ENCODE results near the gene GLRX2. TPM values are rescaled to one million over a fixed set of nuclear protein-coding genes. Genes with fewer than 3 reads are reported as not detected.

Gene GLRX2
- total and polyA plus RNA-seq, 7 donors: 4.2 to 23.4 (median 9.2) TPM

DNA sequence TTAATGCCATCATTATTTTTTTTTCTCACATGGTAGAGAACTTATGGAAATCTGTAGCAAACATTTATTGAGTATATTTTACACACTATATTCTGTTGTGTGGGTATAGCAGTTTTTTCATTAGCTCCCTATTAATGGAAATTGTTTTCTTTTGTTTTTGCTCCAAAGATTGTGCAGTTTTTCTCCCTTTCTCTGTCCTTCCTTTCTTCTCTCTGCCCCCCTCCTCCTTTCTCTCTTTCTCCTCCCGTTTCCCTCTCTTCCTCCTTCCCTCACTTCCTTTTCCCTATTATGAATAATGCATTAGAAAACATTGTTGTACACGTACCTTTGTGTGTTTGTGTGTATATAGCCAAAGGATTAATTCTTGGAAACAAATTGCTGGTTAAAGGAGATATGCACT lies 37.2 kb upstream of the GLRX2 start:
- no peak overlapping the region for H3K27ac ChIP-seq
- 67 to 75% methylated on average over 2 of the region's 2 CpGs for WGBS, 2 donors
- peaks cover 0 to 12% (median 0%) of the 10 kb centered on the region in 4 donors for H3K4me1 ChIP-seq
- intact Hi-C loops (cut with DNase I): no loop called here
- TF ChIP-seq POLR2A (IDR thresholded peaks at IDR 0.05) (no peak), POLR2AphosphoS5 (IDR thresholded peaks at IDR 0.05) (no peak)
- TF ChIP-seq, protein P1, sequence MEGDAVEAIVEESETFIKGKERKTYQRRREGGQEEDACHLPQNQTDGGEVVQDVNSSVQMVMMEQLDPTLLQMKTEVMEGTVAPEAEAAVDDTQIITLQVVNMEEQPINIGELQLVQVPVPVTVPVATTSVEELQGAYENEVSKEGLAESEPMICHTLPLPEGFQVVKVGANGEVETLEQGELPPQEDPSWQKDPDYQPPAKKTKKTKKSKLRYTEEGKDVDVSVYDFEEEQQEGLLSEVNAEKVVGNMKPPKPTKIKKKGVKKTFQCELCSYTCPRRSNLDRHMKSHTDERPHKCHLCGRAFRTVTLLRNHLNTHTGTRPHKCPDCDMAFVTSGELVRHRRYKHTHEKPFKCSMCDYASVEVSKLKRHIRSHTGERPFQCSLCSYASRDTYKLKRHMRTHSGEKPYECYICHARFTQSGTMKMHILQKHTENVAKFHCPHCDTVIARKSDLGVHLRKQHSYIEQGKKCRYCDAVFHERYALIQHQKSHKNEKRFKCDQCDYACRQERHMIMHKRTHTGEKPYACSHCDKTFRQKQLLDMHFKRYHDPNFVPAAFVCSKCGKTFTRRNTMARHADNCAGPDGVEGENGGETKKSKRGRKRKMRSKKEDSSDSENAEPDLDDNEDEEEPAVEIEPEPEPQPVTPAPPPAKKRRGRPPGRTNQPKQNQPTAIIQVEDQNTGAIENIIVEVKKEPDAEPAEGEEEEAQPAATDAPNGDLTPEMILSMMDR (IDR thresholded peaks at IDR 0.05): no peak
- H3K4me3 ChIP-seq: no peak overlapping the region
- DNase-seq: no peak
- H3K36me3 ChIP-seq: peaks cover 0 to 69% (median 9%) of the 10 kb centered on the region in 4 donors
- H3K9me3 ChIP-seq: no peaks in the 10 kb centered on the region
- no peaks in the 10 kb centered on the region for H3K27me3 ChIP-seq

DNA sequence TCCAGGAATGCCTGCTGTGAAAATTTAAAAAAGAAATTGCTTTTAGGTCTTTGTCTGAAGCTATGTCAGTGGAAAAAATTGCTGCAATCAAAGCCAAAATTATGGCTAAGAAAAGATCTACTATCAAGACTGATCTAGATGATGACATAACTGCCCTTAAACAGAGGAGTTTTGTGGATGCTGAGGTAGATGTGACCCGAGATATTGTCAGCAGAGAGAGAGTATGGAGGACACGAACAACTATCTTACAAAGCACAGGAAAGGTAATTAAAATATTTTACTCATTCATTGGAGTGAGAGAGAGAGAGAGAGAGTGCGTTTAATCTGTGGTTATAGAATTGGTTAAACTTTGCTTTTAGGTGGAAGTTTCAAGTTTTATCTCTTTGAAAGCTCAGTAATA lies 36.6 kb upstream of the GLRX2 start:
- H3K9me3 ChIP-seq: no peaks in the 10 kb centered on the region
- WGBS, 2 donors: 72 to 83% methylated on average over 3 of the region's 3 CpGs
- H3K27ac ChIP-seq: no peak overlapping the region
- DNase-seq: no peak
- intact Hi-C loops (cut with DNase I): no loop called here
- TF ChIP-seq, protein P1 (IDR thresholded peaks at IDR 0.05): no peak
- TF ChIP-seq POLR2AphosphoS5 (IDR thresholded peaks at IDR 0.05): no peak
- TF ChIP-seq POLR2A (IDR thresholded peaks at IDR 0.05): no peak
- TF ChIP-seq EP300 (IDR thresholded peaks at IDR 0.05): no peak
- no peaks in the 10 kb centered on the region for H3K27me3 ChIP-seq
- peaks cover 0 to 12% (median 0%) of the 10 kb centered on the region in 4 donors for H3K4me1 ChIP-seq
- peaks cover 0 to 69% (median 7%) of the 10 kb centered on the region in 4 donors for H3K36me3 ChIP-seq
- H3K4me3 ChIP-seq: no peak overlapping the region

DNA sequence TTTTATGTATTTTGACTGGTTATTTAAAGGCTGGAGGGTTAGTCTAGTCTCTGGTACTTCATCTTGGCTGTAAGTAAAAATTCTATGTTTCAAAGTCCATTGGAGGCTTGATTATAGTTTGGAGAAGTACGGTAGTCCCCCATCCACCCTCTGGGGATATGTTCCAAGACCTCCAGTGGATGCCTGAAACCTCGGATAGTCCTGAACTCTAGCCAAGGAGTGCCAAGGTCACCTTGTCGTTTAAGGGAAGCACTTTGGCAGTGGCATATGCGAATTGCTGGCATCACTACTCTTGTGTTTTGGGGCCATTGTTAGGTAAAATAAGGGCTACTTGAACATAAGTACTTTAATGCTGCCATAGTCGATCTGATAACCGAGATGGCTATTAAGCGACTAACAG lies 35.0 kb upstream of the GLRX2 start:
- H3K27me3 ChIP-seq: no peaks in the 10 kb centered on the region
- no peak overlapping the region for H3K27ac ChIP-seq
- H3K9me3 ChIP-seq: no peaks in the 10 kb centered on the region
- TF ChIP-seq, protein P1 (IDR thresholded peaks at IDR 0.05): no peak
- no peak for TF ChIP-seq EP300 (IDR thresholded peaks at IDR 0.05)
- TF ChIP-seq POLR2A (IDR thresholded peaks at IDR 0.05): no peak
- no peak for TF ChIP-seq POLR2AphosphoS5 (IDR thresholded peaks at IDR 0.05)
- DNase-seq: no peak
- H3K36me3 ChIP-seq: peaks cover 0 to 72% (median 8%) of the 10 kb centered on the region in 4 donors
- WGBS, 2 donors: 75 to 88% methylated on average over 7 of the region's 7 CpGs
- no peak overlapping the region for H3K4me3 ChIP-seq
- intact Hi-C loops (cut with DNase I): no loop called here
- peaks cover 0 to 11% (median 0%) of the 10 kb centered on the region in 4 donors for H3K4me1 ChIP-seq

DNA sequence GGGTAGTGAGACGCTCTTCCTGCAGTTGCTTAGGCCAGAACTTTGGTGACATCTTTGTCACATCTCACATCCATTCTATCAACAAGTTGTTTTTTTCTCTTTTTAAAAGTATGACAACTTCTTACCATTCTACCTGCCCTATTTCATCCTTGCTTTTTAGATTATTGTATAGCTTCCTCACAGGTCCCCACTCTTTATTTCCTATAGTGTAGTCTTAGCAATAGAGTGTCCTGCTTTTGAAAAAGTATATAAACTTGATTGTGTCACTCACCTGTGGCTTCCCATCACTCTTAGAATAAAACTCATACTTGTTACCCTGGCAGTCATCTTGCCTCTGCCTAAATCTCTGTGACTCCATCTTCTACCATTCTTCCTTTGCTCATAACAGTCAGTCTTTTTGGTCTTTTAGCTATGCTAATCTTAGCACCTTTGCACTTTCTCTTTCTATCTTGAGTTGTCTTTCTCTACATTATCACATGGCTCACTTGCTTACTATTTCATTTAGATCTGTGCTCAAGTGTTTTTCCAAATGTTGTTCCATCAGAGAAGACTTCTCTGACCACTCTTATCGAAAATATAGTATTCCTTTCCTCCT lies 26.1 kb upstream of the GLRX2 start:
- intact Hi-C loops (cut with DNase I): no loop called here
- peaks cover 4 to 56% (median 14%) of the 10 kb centered on the region in 4 donors for H3K36me3 ChIP-seq
- WGBS, 2 donors: 96 to 97% methylated on average over 2 of the region's 2 CpGs

More for the DNA sequence above, 26.1 kb upstream of the GLRX2 start:
- no peak overlapping the region for H3K27ac ChIP-seq
- H3K9me3 ChIP-seq: no peaks in the 10 kb centered on the region
- peaks cover 0 to 16% (median 4%) of the 10 kb centered on the region in 4 donors for H3K4me1 ChIP-seq
- TF ChIP-seq EP300 (IDR thresholded peaks at IDR 0.05): no peak
- no peak for TF ChIP-seq POLR2A (IDR thresholded peaks at IDR 0.05)
- TF ChIP-seq POLR2AphosphoS5 (IDR thresholded peaks at IDR 0.05): no peak
- TF ChIP-seq, protein P1 (IDR thresholded peaks at IDR 0.05): no peak
- no peaks in the 10 kb centered on the region for H3K27me3 ChIP-seq
- DNase-seq: no peak
- H3K4me3 ChIP-seq: no peak overlapping the region

Data from sigmoid colon (tissue), 7 donors.